ENCODE results near the gene ARHGAP22. TPM values are rescaled to one million over a fixed set of nuclear protein-coding genes. Genes with fewer than 3 reads are reported as not detected.
A peak's percentile ranks its signal among the peaks of the same experiment; 100 is the strongest.

ARHGAP22 gene
- total RNA-seq, 1 experiment from 2014 or later: 0.53 TPM

DNA sequence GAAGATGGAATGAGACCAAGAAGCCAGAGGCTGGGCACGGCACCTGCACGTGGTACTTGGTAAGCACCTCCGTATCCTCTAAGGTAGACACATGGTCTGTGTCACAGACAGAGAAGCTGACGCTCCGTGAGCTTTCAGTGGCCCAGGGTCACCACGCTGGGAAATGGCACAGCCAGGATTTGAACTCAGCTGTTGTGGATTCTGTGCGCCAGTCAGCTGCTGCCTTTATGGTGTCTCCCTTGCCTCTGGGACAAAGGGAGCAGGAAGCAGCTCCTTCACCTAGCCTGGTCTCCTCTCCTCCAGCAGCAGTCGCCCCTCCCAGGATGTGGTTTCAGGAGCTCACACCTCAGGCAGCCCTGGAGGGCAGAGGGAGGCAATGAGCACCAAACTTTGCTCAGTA, 110.8 kb downstream of the ARHGAP22 start:
- Histone ChIP-seq H3K36me3 (no peaks in the 10 kb centered on the region), H3K27me3 (replicated peaks) (no peaks in the 10 kb centered on the region), H3K9me3 (replicated peaks) (no peaks in the 10 kb centered on the region), H3K4me3 (no peak overlapping the region), H3K27ac (no peak overlapping the region), H3K4me1 (replicated peaks) (peaks cover 9% of the 10 kb centered on the region)
- peak in 1 of 2 experiments; percentile 16 for DNase-seq (ENCODE audit: low read depth in 1 of 2, low spot score in 2 of 2)

- H3K27me3 ChIP-seq (replicated peaks): no peaks in the 10 kb centered on the region
- peak in 1 of 2 experiments; percentile 34 for DNase-seq (ENCODE audit: low read depth in 1 of 2, low spot score in 2 of 2)
- H3K4me1 ChIP-seq (replicated peaks): peaks cover 9% of the 10 kb centered on the region
- H3K36me3 ChIP-seq: no peaks in the 10 kb centered on the region
- no peaks in the 10 kb centered on the region for H3K9me3 ChIP-seq (replicated peaks)
- H3K4me3 ChIP-seq: no peak overlapping the region
- H3K27ac ChIP-seq: no peak overlapping the region
These were observed 111.6 kb downstream of the ARHGAP22 start for GRCh38 chr10:48493083-48493871.

DNA sequence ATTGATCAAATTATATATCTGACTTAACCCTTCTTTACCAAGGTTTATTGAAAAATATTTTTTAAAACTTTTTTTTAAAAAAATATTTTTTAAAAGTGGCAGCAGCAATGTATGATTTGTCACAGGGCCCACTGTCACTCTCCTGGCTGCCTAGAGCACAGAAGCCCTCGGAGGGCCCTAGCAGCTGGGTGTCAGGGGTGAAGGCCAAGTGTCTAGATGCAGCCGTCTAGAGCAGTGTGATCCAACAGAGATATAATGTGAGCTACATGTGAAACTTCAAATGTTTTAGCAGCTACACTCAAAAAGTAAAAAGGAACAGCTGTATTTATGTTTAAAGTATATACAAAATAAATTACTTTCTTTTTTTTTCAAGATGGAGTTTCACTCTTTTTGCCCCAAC, 112.7 kb downstream of the ARHGAP22 start:
- no peak for DNase-seq (ENCODE audit: low read depth in 1 of 2, low spot score in 2 of 2)
- peaks cover 4% of the 10 kb centered on the region for H3K4me1 ChIP-seq (replicated peaks)
- H3K4me3 ChIP-seq: no peak overlapping the region
- no peaks in the 10 kb centered on the region for H3K27me3 ChIP-seq (replicated peaks)
- no peak overlapping the region for H3K27ac ChIP-seq
- no peaks in the 10 kb centered on the region for H3K9me3 ChIP-seq (replicated peaks)
- no peaks in the 10 kb centered on the region for H3K36me3 ChIP-seq

DNA sequence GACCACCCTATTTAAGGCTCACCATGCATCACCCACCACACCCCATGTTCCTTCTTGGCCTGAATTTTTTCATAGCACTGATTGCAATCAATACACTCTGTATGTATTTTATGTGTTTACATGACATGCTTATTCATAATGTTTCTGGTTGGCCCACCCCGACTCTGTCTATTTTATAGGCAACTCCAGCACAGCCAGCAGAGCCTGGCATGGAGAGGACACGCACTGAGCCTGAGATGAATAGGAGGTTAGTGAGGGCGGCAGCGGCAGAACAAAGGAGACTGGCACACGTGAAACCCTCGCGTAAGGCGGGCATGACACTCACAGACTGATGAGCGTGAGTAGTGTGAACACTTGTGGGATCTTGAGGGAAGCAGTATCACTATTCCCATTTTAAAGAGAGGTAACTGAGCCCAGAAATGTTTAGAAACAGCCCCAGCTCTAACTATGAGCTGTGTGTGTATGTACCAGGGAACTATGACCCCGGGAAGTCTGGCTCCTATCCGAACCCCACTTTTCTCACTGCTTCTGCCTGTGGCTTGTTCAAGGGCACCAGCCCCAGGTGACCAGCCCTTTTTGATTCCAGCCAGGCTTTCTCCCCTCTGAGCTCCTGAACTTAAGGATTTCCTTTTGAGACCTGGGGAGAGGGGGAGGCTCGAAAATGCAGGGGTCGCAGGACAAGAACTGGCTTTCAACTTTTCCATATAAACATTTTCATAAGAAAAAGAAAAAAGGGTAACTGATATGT, 113.3 kb downstream of the ARHGAP22 start:
- Histone ChIP-seq H3K4me3 (no peak overlapping the region), H3K27ac (no peak overlapping the region), H3K27me3 (replicated peaks) (no peaks in the 10 kb centered on the region), H3K36me3 (no peaks in the 10 kb centered on the region), H3K9me3 (replicated peaks) (no peaks in the 10 kb centered on the region), H3K4me1 (replicated peaks) (no peaks in the 10 kb centered on the region)
- DNase-seq (ENCODE audit: low read depth in 1 of 2, low spot score in 2 of 2): peak in 1 of 2 experiments; percentile 18

DNA sequence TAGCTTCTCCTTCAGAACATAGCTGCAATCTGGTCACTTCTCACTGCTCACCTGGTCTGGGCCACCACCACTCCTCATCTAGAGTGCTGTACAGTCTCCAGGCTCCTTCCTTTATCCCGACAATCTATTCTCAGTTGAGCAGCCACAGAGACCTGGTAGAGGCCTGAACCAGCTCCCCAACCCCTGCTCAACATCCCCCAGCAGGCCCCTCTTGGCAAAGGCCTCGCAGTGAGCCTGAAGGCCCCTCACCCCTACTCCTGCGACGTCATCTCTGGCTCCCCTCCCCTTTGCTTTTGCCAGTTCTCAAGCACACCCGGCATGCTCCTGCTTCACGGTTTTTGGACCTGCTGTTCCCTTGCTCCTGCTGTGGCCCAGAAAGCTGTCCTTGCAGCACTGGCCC, 113.9 kb downstream of the ARHGAP22 start:
- H3K27ac ChIP-seq: no peak overlapping the region

DNA sequence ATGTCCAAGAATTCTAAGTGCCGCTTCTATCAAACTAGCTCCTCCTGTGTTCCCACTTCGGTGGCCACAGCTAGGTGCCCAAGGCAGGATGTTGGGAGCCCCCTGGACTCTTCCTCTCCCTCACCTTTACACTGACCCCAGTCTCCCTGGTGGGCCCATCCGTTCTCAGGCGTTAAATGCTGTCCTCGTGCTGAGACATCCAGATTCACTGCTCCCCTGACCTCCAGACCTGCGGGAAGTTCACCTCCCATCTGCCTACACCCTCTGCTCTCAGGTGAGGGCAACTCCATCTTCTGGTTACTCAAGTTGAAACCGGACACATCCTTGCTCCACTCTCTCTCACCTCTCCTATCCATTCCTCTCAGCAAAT, 114.3 kb downstream of the ARHGAP22 start:
- H3K36me3 ChIP-seq: no peaks in the 10 kb centered on the region
- H3K4me1 ChIP-seq (replicated peaks): no peaks in the 10 kb centered on the region
- peak in 1 of 2 experiments; percentile 14 for DNase-seq (ENCODE audit: low read depth in 1 of 2, low spot score in 2 of 2)
- no peak overlapping the region for H3K27ac ChIP-seq
- no peaks in the 10 kb centered on the region for H3K27me3 ChIP-seq (replicated peaks)
- no peaks in the 10 kb centered on the region for H3K9me3 ChIP-seq (replicated peaks)
- no peak overlapping the region for H3K4me3 ChIP-seq

More for the DNA sequence above, 113.9 kb downstream of the ARHGAP22 start:
- no peak overlapping the region for H3K4me3 ChIP-seq
- no peaks in the 10 kb centered on the region for H3K4me1 ChIP-seq (replicated peaks)
- no peaks in the 10 kb centered on the region for H3K9me3 ChIP-seq (replicated peaks)
- H3K27me3 ChIP-seq (replicated peaks): no peaks in the 10 kb centered on the region
- no peaks in the 10 kb centered on the region for H3K36me3 ChIP-seq
- DNase-seq (ENCODE audit: low read depth in 1 of 2, low spot score in 2 of 2): peak in 1 of 2 experiments; percentile 19

DNA sequence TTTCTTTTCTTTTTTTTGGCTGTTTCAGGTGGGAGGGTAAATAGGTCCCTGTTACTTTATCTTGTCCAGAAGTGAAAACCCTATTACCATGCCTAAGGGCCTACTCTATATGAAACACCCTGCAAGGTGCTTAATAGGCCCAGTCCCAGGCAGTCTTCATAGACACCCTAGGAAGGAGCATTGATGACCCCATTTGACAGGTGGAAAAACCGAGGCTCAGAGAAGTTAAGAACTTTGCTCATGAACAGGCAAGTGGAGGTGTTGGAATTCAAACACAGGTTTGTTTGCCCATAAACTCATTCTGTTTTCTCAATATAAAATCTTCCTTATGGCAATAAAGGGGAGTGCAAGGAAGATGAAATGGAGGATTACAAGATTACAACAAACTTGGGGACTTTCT, 115.8 kb downstream of the ARHGAP22 start:
- H3K4me1 ChIP-seq (replicated peaks): no peaks in the 10 kb centered on the region
- no peaks in the 10 kb centered on the region for H3K27me3 ChIP-seq (replicated peaks)
- H3K27ac ChIP-seq: no peak overlapping the region
- no peaks in the 10 kb centered on the region for H3K9me3 ChIP-seq (replicated peaks)
- DNase-seq (ENCODE audit: low read depth in 1 of 2, low spot score in 2 of 2): no peak
- no peaks in the 10 kb centered on the region for H3K36me3 ChIP-seq
- no peak overlapping the region for H3K4me3 ChIP-seq

GRCh38 chr10:48487244-48487643, 117.6 kb downstream of the ARHGAP22 start:
- DNase-seq (ENCODE audit: low read depth in 1 of 2, low spot score in 2 of 2): no peak
- H3K4me1 ChIP-seq (replicated peaks): no peaks in the 10 kb centered on the region
- H3K9me3 ChIP-seq (replicated peaks): no peaks in the 10 kb centered on the region
- H3K27ac ChIP-seq: no peak overlapping the region
- no peaks in the 10 kb centered on the region for H3K27me3 ChIP-seq (replicated peaks)
- H3K4me3 ChIP-seq: no peak overlapping the region
- no peaks in the 10 kb centered on the region for H3K36me3 ChIP-seq

GRCh38 chr10:48485711-48486110, 119.2 kb downstream of the ARHGAP22 start:
- no peaks in the 10 kb centered on the region for H3K36me3 ChIP-seq
- no peak overlapping the region for H3K4me3 ChIP-seq
- H3K27ac ChIP-seq: no peak overlapping the region
- DNase-seq (ENCODE audit: low read depth in 1 of 2, low spot score in 2 of 2): no peak
- no peaks in the 10 kb centered on the region for H3K9me3 ChIP-seq (replicated peaks)
- H3K27me3 ChIP-seq (replicated peaks): no peaks in the 10 kb centered on the region
- no peaks in the 10 kb centered on the region for H3K4me1 ChIP-seq (replicated peaks)

- Histone ChIP-seq H3K4me3 (no peak overlapping the region), H3K9me3 (replicated peaks) (no peaks in the 10 kb centered on the region), H3K36me3 (no peaks in the 10 kb centered on the region), H3K27ac (no peak overlapping the region), H3K27me3 (replicated peaks) (no peaks in the 10 kb centered on the region), H3K4me1 (replicated peaks) (no peaks in the 10 kb centered on the region)
- DNase-seq (ENCODE audit: low read depth in 1 of 2, low spot score in 2 of 2): no peak
These were observed 120.0 kb downstream of the ARHGAP22 start for GRCh38 chr10:48484911-48485310.

DNA sequence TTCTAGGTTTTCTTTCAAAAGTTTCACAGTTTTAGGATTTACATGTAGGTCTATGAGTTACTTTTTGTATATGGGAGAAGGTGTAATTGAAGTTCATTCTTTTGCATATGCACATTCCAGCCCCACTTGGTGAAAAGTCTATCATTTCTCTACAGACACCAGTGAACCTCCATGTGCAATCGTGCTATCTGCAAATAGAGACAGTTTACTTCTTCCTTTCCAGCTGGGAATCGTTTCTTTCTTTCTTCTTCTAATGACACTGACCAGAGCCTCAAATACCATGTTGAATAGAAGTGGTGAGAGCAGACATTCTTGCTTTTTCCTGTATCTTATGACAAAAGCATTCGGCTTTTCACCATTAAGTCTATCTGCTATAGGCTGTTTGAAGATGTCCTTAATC, 122.7 kb downstream of the ARHGAP22 start:
- Histone ChIP-seq H3K27me3 (replicated peaks) (no peaks in the 10 kb centered on the region), H3K36me3 (no peaks in the 10 kb centered on the region), H3K4me3 (no peak overlapping the region), H3K27ac (no peak overlapping the region), H3K4me1 (replicated peaks) (no peaks in the 10 kb centered on the region), H3K9me3 (replicated peaks) (no peaks in the 10 kb centered on the region)
- no peak for DNase-seq (ENCODE audit: low read depth in 1 of 2, low spot score in 2 of 2)

DNA sequence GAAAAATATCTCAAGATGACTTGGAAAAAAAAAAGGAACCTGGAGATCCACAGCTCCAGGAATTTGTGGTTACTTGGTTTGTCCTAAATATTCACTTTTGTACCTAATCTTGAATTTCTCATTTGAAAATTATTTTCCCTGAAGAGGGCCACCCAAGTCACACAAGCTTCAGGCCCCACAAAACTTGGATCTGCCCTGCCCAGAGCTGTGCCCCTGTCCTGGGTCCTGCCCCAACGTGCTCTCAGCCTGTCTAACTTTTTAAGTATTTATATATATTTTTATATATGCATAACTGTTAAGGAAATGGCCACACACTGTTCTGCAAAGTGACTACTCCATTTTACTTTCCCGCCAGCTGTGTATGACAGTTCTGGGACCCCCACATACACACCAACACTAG, 123.5 kb downstream of the ARHGAP22 start:
- Histone ChIP-seq H3K27me3 (replicated peaks) (no peaks in the 10 kb centered on the region), H3K27ac (no peak overlapping the region), H3K9me3 (replicated peaks) (no peaks in the 10 kb centered on the region), H3K4me3 (no peak overlapping the region), H3K4me1 (replicated peaks) (no peaks in the 10 kb centered on the region), H3K36me3 (no peaks in the 10 kb centered on the region)
- no peak for DNase-seq (ENCODE audit: low read depth in 1 of 2, low spot score in 2 of 2)

DNA sequence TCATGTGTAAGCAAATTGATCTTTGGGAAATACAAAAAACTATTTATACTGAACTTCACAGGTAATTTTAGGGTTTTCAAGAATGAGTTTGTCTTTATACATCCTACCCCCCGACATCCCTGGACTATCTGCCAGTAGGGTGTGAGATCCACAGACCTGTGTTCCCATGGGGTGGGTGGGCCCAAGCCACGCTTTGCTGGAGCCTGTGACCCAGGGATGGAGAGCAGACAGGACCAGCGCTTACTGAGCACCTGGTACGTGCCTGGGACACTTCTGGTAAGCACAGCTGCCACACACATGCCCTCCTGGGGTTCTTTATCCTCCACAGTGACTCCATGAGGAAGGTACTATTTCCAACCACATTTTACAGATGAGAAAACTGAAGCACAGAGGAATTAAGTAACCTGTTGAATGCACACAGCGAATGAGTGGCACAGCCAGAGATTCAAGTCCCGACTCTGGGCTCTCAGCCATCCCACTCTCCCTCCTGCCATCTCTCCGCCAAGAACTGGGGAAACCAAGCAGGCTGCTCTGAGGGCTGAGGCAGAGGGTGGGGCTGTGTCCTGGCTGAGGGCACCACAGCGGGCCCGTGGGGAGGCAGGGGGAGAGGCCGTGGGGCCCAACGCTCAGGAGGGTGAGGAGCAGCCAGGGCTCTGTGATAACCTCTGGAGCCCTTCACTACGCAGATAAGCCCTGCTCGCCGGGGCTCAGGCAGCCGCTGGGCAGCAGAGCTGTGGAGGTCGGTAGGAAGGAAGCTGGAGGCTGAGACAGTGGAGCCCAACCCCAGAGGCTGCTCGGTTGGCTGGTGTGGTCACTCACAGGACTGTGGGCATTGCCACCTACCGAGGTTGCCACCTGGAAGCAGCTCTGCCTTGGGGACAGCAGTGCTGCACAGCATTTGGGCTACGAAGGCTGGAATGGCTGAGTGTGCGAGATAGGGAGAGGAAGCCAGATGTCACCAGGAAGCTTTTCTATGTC, 124.2 kb downstream of the ARHGAP22 start:
- Histone ChIP-seq H3K27ac (no peak overlapping the region), H3K9me3 (replicated peaks) (no peaks in the 10 kb centered on the region), H3K4me3 (no peak overlapping the region), H3K4me1 (replicated peaks) (no peaks in the 10 kb centered on the region), H3K27me3 (replicated peaks) (no peaks in the 10 kb centered on the region), H3K36me3 (no peaks in the 10 kb centered on the region)
- peak in 1 of 2 experiments; percentile 36 for DNase-seq (ENCODE audit: low read depth in 1 of 2, low spot score in 2 of 2)

All from SJSA1 (cell line).